Muscle of back (tissue), 11 donors: Measurements from ENCODE around the gene GALNT7. TPM values are rescaled to one million over a fixed set of nuclear protein-coding genes. Genes with fewer than 3 reads are reported as not detected.

ENCODE experiments used
- DNase-seq, 3 donors: peaks; one replicate each; pipeline versions ENCODE4 v3.0.0 to v3.0.0-alpha.2; 2013
- polyA plus RNA-seq, 10 donors: library from polyadenylated mRNA; unstranded; fragments of 120-200 nt; gene quantifications; one replicate each; pipeline ENCODE4 v1.2.1, GENCODE V29; 2013; ENCODE audit not compliant: insufficient read length in 10 of 10

GALNT7 gene
- polyA plus RNA-seq, 10 donors, result 24.8 to 44.9 (median 31.3) TPM

DNA sequence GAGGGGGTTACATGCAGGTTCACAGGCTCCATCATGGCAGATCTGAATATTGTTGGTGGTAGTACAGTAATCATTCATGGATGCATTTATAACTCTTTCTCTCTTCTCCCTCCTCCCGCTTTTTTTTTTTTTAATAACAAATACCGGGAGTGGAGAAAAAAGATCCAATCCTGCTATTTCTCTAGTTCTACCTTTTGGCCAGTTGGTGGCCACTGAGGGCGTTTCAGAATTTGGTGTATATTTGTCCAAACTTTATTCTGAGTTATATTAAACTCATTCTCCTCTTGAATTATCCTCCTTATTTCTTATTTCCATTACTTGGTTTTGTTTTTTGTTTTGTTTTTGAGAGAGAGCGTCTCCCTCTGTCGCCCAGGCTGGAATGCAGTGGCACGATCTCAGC lies 90.7 kb downstream of the GALNT7 start:
- no peak for DNase-seq

DNA sequence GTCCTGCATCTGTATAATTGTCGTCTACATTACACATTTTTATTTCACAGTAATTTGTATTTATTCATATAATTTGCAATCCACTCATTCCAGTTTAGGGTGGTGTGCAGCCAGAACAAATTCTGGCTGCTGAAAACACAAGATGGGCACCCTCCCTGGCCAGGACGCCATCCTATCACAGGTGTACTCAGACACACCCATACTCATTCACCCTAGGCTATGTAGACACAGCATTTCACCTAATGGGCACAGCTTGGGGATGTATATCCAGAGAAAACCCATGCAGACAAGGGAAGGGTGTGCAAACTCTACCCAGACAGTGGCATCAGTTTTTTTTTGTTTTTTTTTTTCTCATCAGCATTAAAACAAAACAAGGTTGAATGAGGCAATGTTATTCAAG lies 92.4 kb downstream of the GALNT7 start:
- no peak for DNase-seq

DNA sequence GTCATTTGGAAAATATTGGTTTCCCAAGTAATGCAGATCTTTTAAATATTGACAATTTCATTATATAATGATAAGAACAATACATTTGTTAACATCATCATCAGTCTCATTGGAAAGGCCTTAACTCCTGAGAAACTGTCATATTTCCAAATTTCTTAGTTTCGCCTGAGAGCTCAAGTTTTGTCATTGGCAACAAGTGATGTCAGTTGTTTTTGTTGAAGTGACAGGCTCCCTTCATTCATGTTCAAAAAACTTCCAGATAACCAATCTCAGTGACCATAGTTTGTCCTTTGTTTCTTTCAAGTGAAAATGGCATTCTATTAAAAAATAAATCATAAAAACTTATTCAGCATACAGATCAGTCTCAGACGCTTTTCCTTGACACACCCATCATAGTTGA lies 93.8 kb downstream of the GALNT7 start:
- no peak for DNase-seq

DNA sequence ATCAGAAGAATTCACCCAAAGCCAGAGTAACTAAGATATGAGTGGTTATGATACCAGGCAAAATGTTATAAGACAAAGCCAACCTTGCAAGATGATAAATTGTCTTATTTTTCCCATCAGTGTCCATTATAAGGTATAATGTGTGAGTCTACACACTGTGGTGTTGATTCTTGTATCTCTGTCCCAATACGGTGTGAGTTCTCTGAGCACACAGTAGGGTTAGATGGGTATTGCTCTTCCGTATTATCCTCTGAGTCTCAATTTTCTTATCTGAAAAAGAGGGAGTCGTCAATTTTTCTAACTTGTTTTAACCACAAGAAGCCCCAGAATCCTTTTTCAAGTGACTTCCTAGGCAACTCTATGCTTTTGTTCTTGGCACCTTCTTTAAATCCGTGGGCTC lies 95.6 kb downstream of the GALNT7 start:
- no peak for DNase-seq

DNA sequence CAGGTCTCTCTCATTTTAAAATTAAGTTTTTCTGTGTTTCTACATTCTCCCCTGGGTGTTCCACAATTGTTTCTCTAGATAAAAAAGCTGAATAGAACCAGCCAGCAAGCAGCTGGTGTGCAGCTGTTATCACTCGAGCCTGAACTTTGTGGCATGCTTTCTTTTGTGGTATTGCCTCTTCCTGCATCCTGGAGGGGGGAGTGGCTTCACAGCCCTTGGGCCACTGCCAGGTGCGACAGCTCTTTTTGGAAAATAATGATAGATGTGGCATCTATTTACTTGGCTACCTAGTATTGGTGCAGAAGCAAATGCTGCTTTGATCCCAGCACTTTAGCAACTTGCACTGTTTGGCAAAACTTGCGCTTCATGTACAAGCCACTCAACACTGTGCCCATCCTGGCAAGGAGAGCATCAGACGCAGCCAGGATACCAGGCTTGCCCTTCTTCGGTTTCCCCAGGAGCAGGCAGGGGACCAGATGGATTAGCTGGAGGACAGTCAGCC lies 96.1 kb downstream of the GALNT7 start:
- DNase-seq, result peak; percentile 62 to 87 (median 64)

DNA sequence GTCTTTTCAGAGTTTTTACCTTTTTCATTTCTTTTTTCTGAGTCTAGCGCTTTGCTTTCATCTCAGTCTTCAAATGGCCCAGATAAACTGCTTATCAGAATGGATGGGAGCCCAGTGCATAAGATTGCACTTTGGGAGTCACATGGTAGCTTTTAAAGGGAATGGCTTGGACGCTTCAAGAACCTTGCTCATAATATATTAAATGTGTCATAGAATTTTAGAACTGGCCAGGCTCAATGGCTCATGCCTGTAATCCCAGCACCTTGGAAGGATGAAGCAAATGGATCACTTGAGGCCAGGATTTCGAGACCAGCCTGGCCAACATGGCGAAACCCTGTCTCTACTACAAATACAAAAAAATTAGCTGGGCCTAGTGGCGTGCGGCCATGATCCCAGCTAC lies 97.1 kb downstream of the GALNT7 start:
- no peak for DNase-seq

DNA sequence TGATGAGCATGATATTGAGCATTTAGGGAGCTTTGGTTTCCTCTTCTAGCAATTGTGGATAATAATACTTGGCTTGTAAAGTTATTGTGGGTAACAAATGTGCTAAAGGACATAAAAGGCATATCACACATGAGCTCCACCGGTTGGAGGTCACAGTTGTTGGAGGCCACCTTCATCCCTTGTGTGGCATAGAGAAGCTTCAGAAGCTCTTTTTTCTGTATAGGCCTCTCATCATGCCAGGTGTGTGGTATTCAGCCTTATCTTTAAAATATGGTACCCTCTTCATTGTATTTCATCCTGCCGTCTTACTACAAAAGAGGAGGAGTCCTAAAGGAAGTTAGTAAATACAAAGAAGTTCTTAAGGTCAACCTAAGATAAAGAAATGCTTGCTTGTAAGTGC lies 99.1 kb downstream of the GALNT7 start:
- DNase-seq, result no peak

DNA sequence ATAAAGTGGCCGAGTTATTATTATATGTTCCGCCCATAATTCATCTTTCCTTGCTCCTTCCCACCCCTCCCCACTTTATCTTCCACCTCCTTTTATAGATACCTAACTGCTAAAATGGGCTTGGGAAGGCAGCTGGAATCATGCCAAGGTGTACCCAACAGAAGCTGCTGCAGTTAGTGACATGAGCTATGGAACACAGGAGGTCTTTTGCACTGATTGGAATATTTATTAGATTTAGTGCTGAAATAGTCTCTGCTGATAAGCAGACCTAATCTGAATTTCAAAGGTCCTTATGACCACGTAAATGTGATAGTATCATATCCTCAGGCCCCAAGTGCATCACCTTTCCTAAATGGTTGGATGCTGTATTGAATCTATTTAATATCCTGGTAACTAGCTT lies 100.7 kb downstream of the GALNT7 start:
- DNase-seq, result peak in 1 of 3 donors; percentile 6

DNA sequence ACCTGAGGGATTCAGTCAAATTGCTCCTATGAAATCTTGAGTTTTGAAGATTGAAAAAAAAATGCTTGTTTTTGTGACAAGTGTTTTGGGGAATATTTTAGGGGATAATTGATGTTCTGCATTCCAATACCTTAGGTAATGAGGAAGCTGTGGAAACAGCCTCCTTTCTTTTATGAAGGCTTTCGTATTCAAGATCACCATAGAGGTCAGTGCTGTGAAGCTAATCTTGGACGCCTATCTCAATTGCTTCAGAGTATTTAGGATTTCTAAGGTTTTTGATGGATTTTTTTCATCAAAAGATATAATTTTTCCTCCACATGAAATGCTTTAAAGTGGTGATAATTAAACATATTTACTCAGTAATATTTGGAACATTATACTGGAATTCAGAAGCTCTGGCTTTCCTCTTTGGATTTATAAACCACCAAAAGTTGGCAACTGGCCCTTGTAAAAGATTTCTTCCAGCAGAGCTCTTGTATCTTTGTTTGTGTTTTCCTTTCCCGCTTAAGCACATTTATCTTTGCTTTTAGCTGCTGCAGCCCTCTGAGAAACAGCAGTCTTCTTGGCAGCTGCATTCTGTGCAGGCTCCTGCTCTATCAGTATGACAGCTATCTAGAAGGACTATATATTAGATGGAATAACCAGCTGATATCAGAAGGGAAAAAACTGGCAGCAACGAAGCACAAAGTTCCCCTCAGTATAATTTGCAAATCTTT lies 101.9 kb downstream of the GALNT7 start:
- DNase-seq, result peak; percentile 26 to 63 (median 32)

DNA sequence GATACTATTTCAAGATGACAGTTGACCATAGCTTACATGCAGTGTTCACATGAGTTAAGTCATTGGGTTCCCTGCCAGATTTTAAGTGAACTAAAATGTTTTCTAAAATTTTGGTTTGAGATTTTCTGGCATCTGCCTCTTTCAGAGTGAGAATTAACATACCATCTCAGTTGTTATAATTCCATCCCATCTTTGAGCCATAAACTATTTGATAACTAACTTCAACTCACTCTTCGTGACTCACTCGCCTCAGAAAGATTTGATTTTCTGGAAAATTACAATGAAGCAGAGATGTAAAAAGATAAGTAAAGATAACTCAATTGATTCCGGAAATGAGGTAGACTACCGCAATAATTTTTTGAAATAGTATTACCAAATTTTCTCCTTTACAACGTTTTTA lies 103.7 kb downstream of the GALNT7 start:
- DNase-seq, result no peak

DNA sequence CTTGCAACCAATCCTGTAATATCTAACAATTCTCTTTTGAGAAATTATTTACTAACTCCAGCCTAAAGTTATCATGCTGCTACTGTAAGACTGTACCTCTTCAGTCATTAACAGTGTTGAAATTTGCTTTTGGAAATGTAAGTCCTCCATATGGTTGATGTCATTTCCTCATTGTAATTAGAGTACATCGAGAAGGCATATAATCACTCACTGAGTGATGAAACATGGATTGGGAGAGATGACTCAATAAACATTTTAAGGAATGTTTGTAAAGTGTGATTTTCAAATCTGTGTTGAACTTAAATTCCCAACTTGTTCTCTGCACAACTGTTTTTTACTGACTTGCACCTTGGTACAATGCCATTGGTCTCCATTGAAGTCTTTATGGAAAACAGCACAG lies 104.4 kb downstream of the GALNT7 start:
- DNase-seq, result no peak

DNA sequence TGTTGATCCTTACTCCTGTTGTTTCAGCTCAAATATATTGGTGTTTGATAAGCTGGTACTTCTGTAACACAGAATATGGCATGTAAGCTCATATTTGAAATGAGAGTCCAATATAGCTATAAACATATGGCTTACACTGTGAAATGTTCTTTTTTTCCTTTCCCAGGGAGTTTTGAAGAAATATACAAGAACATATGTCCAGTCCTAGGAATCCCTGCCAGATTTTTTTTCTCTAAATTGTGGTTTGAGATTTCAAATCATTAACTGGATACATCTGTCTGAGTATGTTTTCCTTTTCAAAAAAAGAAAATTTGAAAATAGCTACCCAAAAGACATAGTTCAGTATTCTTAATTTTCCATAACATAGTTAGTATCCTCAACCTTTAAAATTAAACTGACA lies 105.3 kb downstream of the GALNT7 start:
- DNase-seq, result peak; percentile 46 to 83 (median 68)

DNA sequence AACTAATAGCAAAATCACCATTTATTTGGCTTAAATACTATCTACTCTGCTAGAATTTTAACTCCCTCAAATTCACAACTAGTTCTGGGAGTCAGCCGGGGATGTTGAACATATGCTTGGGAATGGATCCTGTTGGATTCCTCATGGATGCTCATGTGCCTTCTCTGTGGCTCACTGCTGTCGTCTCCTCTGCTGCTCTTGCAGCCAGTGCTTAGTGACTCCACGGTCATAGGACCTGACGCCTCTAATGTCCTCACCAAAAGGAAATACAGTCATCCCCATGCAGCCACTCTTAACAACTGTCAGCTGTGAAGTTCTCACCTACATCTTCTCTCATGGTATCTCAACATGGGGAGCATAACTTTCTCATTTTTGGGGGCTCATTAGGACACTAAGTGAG lies 106.1 kb downstream of the GALNT7 start:
- DNase-seq, result no peak

DNA sequence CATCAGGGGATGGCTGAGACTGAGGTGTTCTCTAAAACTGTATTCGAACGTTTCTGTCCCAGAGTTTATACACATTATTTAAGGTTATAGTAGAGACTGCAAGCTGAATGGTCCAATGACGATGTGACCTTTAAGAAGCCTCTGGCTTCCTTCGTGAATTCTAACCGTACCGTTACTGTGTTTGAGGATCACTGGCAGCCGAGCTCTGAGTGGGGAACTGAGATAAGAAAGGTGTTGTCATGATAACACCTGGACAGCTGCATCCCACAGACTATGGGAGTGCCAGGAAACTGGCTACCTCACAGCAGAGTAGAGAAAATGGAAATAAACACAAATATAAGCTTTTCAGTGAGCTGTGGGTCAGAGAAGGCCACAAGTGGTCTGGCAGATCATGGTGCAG lies 106.5 kb downstream of the GALNT7 start:
- DNase-seq, result no peak

DNA sequence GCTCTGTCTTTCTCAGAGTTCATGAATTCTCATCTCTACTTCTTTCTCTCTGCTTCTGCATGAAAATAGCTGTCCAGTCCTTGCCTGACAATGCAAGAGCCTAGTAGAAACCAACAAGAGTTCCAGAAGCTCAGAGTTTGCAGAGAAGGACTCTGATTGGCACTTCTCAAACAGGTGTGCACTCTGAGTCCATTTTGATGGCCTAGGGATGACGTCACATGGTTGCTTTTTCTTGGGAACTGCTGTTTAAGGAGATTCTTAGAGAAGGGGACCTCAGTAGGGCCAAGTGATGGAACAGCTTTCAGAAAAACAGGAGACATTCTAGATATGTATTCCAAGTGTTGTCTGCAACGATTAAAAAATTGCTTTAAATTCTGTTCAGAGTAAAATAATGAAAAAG lies 108.7 kb downstream of the GALNT7 start:
- no peak for DNase-seq

DNA sequence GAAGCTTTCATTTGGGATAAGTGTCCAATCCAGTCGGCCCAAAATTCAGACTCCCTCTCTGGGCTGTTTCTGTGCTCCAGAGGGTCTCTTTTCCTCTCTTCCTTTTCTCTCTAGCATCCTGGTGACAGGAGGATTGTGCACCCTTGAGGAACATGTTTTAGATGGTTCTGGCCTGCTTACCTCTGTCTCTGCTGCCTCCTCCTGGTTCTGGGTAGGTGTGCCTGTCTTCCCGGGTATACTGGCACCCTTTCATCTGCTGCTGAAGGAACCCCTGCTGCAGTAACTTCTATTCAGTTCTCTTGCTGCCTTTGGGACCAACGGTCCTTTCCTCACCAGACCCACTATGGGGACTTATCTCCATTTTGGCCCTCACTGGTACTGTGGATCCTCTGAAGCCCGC lies 112.4 kb downstream of the GALNT7 start:
- no peak for DNase-seq

DNA sequence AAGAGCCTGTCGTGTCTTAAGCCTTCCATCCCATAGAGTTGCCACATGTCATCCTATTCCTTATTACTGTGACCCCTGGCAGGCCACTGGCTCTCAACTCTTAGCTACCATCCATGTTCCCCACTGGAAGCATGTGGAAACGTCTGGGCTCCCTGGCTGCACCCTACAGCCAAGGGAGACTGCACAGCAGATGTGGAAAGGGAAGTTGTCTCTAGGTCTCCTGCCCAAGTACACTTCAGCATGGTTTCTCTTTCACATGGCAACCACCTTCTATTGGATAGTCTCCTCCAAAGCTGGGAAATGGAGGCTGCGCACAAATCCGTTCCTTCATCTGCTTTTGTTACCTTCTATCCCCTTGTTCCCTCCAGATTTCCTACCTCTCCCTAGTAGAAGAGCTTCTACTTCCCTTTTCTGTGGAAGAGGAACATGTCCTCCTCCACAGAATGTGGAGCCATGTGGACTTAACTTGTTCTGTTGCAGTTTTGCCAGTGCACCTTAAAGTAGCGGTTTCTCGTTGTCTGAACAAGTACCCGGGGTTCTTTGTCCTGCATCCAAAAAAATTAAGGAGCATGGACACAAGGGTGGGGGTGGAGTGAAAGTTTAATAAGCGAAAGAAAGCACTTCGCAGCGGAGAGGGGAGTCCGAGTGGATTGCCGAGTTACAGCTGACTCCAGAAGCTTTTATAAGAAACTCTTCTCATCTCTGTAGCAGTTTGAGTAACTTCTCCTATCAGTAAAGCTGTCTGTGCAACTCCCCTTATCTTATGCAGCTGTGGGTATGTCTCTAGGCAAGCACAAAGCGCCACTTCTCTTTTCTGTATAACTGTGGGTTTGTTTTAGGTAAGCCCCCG lies 113.0 kb downstream of the GALNT7 start:
- DNase-seq, result no peak

DNA sequence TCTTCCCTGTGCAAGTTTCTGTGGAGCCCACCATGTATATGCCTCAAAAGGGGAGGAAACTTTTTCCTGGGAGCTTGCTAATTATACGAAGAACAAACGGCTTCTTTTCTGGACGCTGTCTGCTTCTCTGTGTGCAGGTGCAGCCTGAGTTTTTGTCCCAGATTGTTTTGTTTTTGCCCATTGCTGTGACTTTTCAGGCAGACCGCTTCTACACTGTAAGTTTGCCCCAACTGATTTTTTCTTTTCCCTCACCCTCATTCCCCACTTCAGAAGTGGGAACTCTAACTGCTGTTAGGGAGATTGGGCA lies 113.6 kb downstream of the GALNT7 start:
- no peak for DNase-seq

DNA sequence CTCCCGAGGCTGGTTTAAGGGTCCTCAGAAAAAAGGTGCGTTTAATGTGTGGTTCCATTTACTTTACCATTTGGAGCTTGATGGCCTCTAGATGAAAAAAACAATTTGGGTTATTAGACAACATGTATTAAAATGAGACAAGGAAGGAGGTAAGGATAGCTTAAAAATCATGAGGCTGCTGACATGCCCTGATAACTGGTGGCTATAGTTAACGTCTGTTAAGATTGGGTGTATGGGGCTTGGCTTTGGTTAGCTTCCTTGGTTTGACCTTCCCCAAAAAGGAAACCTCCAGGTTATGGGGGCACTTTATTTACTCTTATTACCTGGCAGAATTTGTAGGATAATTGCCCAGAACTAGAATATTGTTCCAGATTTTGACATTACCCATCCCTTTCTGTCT lies 114.0 kb downstream of the GALNT7 start:
- no peak for DNase-seq

DNA sequence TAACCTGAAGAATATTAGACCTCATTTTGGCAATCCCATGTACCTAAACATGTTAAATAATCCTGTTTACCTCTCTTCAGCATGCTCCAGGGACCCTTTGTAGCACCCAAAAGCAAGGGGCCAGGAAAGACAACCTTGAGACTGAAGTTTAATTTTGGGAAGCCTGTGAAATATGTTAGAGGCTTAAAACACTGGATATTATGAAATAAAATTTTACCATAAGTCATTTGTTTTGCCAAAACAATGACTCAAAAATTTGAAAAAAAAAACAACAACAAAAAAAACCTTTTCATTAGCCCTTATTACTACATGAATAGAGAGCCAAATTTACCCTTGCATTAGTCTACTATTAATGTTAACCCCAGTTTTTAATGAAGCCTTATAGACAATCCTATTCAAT lies 115.9 kb downstream of the GALNT7 start:
- DNase-seq, result no peak

DNA sequence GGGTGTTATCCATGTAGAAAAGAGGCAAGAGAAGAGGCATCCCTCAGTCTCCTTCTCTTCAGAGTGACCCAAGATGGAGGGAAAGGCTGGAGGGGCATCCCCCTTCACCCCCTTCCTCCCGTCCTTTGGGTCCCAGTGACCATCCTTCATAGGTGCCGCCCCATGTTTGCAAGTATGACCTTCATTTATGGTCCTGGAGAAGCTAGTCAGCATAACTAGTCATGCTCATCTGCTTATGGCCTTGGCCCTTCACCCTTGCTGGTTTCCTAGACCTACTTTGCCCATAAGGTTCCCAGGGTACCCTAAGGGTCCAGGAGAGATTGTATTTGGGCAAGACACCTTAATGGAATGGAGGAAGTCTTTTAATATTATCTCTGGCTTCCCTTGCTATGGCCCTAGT lies 118.9 kb downstream of the GALNT7 start:
- no peak for DNase-seq

DNA sequence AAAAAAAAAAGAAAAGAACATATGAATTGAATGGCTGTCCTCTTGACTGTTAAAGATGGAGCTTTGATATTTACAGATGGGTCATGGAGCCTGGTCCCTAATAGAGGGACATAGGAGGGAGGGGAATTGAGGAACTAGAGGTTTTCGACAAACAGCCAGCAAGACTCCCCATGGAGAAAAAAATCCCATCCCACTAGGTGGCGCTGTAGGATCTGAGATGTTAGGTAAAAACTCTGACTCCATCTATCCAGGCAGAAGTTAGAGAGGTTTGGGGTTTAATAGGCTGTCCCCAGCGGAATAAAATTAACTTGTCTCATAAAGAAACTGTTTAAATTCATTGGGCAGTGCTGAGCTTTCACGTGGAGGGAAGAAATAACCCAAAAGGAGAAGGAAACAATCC lies 119.7 kb downstream of the GALNT7 start:
- DNase-seq, result no peak

DNA sequence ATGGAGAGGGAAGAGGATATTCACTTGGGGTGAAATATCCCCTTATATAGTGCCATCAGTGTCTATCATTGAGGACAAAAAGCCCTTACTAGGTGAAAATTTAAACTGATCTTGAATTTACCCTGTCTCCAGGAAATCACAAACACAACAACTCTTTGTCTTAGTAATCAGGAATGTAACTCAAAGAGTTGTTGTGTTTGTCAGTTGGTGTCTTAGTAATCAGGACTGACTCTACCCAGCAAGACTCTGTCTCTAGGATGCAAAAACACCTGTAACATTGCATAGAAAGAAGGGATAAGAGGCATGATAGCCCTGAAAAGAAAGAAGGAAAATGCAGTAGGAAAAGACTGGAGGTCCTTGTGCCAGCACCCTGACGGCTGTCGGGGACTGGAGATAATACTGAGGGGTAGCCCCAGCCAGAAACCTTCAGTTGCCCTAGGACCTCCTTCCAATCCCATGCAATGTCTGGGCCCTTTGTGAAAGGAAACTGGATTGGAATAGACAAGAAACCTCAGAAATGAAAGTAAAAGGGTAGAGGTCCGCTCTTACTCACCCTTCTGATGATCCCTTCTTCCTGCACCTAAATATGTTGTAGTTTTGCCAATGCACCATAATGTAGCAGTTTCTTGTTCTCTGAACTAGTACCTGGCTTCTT lies 120.2 kb downstream of the GALNT7 start:
- no peak for DNase-seq
